GM23338 (cell line): ENCODE data around the gene ROBO1. TPM values are rescaled to one million over a fixed set of nuclear protein-coding genes. Genes with fewer than 3 reads are reported as not detected.

Source experiments
- ATAC-seq: fragments of 200-7000 bp; cut with Tn5 transposase; 3 replicates; pipeline ENCODE4 v1.9.1; 2020
- DNase-seq: peaks from one replicate; pipeline ENCODE4 v3.0.0-alpha.2; 2015; ENCODE audit warnings: low spot score
- H2AFZ ChIP-seq: fragments of 200-600 bp; sonication (generic); 2 replicates; pipeline ENCODE4 v1.8.0; 2016; ENCODE audit warnings: antibody characterized with exemption, mild to moderate bottlenecking, moderate library complexity
- H3F3A ChIP-seq: fragments of 200-600 bp; sonication (generic); replicated peaks from 2 replicates; pipeline ENCODE4 v1.8.0; 2017; ENCODE audit warnings: antibody characterized with exemption, mixed run types, low read depth
- H3K27ac ChIP-seq: fragments of 200-600 bp; sonication (generic); 2 replicates; pipeline ENCODE4 v1.6.1; 2016; ENCODE audit warnings: low read depth
- H3K27me3 ChIP-seq: fragments of 200-600 bp; sonication (generic); 2 replicates; pipeline ENCODE4 v1.8.0; 2016; ENCODE audit warnings: mild to moderate bottlenecking, mixed run types, moderate library complexity; ENCODE audit not compliant: insufficient read depth
- H3K36me3 ChIP-seq: fragments of 200-600 bp; sonication (generic); 2 replicates; pipeline ENCODE4 v1.8.0; 2016; ENCODE audit warnings: mild to moderate bottlenecking; ENCODE audit not compliant: insufficient read depth
- H3K4me1 ChIP-seq: fragments of 200-600 bp; sonication (generic); 2 replicates; pipeline ENCODE4 v1.8.0; 2016; ENCODE audit warnings: mild to moderate bottlenecking, moderate library complexity; ENCODE audit not compliant: insufficient read depth
- H3K4me2 ChIP-seq: fragments of 200-600 bp; sonication (generic); 2 replicates; pipeline ENCODE4 v1.7.1; 2017; ENCODE audit warnings: mixed run types
- H3K4me3 ChIP-seq: fragments of 200-600 bp; sonication (generic); 2 replicates; pipeline ENCODE4 v1.6.1; 2016; ENCODE audit warnings: mixed run types
- H3K79me2 ChIP-seq: fragments of 200-600 bp; sonication (generic); replicated peaks from 2 replicates; pipeline ENCODE4 v1.8.0; 2017; ENCODE audit warnings: mild to moderate bottlenecking; ENCODE audit not compliant: insufficient read depth
- H3K9me2 ChIP-seq: fragments of 200-600 bp; sonication (generic); 2 replicates; pipeline ENCODE4 v1.8.0; 2017; ENCODE audit not compliant: insufficient read depth
- H4K20me1 ChIP-seq: fragments of 200-600 bp; sonication (generic); replicated peaks from 2 replicates; pipeline ENCODE4 v1.8.0; 2017; ENCODE audit warnings: mild to moderate bottlenecking; ENCODE audit not compliant: insufficient read depth
- H3K27ac Mint-ChIP-seq: 2 replicates; pipeline ENCODE4 v1.8.0; 2020; ENCODE audit warnings: inconsistent platforms, mild to moderate bottlenecking, moderate library complexity, mixed read lengths
- H3K27me3 Mint-ChIP-seq: 3 replicates; pipeline ENCODE4 v1.8.0; 2022; ENCODE audit warnings: low read depth, mild to moderate bottlenecking, moderate library complexity, mixed read lengths, inconsistent platforms; ENCODE audit not compliant: insufficient read depth, poor library complexity
- H3K36me3 Mint-ChIP-seq: 3 replicates; pipeline ENCODE4 v1.8.0; 2021; ENCODE audit warnings: low read depth, mild to moderate bottlenecking, inconsistent platforms, moderate library complexity, mixed read lengths
- H3K4me1 Mint-ChIP-seq: 3 replicates; pipeline ENCODE4 v1.8.0; 2020; ENCODE audit warnings: mild to moderate bottlenecking, inconsistent platforms, mixed read lengths
- H3K4me3 Mint-ChIP-seq: 3 replicates; pipeline ENCODE4 v1.8.0; 2021; ENCODE audit warnings: moderate library complexity, mild to moderate bottlenecking, inconsistent platforms, mixed read lengths
- H3K9me3 Mint-ChIP-seq: 3 replicates; pipeline ENCODE4 v1.8.0; 2020; ENCODE audit warnings: moderate library complexity, mild to moderate bottlenecking, inconsistent platforms, mixed read lengths
- CREB1 ChIP-seq: fragments of 250-450 bp; sonication (Bioruptor Pico); IDR thresholded peaks from 2 replicates; pipeline ENCODE4 v1.5.0; 2020; ENCODE audit warnings: low read depth, mild to moderate bottlenecking, moderate library complexity
- CTCF ChIP-seq, 2 experiments: fragments of 200-600 bp in 1 of 2; sonication (generic) in 1 of 2; conservative IDR thresholded peaks; 2 replicates each; pipeline versions ENCODE4 v1.5.1 to v1.6.1; 2016 to 2017; ENCODE audit warnings: antibody characterized with exemption in 2 of 2, low read depth in 2 of 2, mild to moderate bottlenecking in 2 of 2, moderate library complexity in 1 of 2
- ETS1 ChIP-seq: IDR thresholded peaks from 2 replicates; pipeline ENCODE4 v1.6.1; 2016; ENCODE audit warnings: antibody characterized with exemption
- EZH2 ChIP-seq: fragments of 200-600 bp; sonication (generic); IDR thresholded peaks from one replicate; pipeline ENCODE4 v1.8.0; 2017; ENCODE audit warnings: antibody characterized with exemption, mild to moderate bottlenecking, low read depth; ENCODE audit not compliant: unreplicated experiment
- EZH2phosphoT487 ChIP-seq: fragments of 200-600 bp; sonication (generic); IDR thresholded peaks from one replicate; pipeline ENCODE4 v1.8.1; 2018; ENCODE audit warnings: antibody characterized with exemption; ENCODE audit not compliant: unreplicated experiment
- JUNB ChIP-seq: IDR thresholded peaks from one replicate; pipeline ENCODE4 v1.6.1; 2016; ENCODE audit warnings: antibody characterized with exemption; ENCODE audit not compliant: unreplicated experiment
- NANOG ChIP-seq: IDR thresholded peaks from 2 replicates; pipeline ENCODE4 v1.6.1; 2016; ENCODE audit warnings: antibody characterized with exemption, borderline replicate concordance
- POLR2AphosphoS5 ChIP-seq: IDR thresholded peaks from 2 replicates; pipeline ENCODE4 v1.6.1; 2016; ENCODE audit warnings: antibody characterized with exemption, low read depth
- STAT1 ChIP-seq: IDR thresholded peaks from one replicate; pipeline ENCODE4 v1.6.1; 2016; ENCODE audit warnings: antibody characterized with exemption; ENCODE audit not compliant: unreplicated experiment
- ZNF114 ChIP-seq: fragments of 250-450 bp; sonication (Bioruptor Pico); IDR thresholded peaks from 2 replicates; pipeline ENCODE4 v1.5.0; 2020; ENCODE audit warnings: mild to moderate bottlenecking, moderate library complexity
- ZNF331 ChIP-seq: fragments of 250-450 bp; sonication (Bioruptor Pico); IDR thresholded peaks from 2 replicates; pipeline ENCODE4 v1.5.0; 2020; ENCODE audit warnings: low read depth, mild to moderate bottlenecking, moderate library complexity
- polyA plus RNA-seq: library from polyadenylated mRNA; unstranded; fragments of >200 nt; fragmentation: Nextera tagmentation; extraction: Ambion mirVana; gene quantifications from 2 replicates; pipeline ENCODE4 v1.2.1, GENCODE V29; 2016
- total RNA-seq: library from RNA; depleted of rRNA; stranded (reverse); fragments of >200 nt; shearing (Covaris generic); gene quantifications from 2 replicates; pipeline ENCODE4 v1.2.3, GENCODE V29; 2014

The ROBO1 gene
- total and polyA plus RNA-seq, 2 experiments from 2014 or later, result 19.2 to 78.3 TPM

GRCh38 chr3:79019137-79019923 is 748.5 kb downstream of the ROBO1 start:
- Histone ChIP-seq H3K36me3 (no peaks in the 10 kb centered on the region), H2AFZ (peak overlapping the region; percentile 40), H3K4me2 (peak overlapping the region; percentile 87), H3K79me2 (peaks cover 42% of the 10 kb centered on the region), H3F3A (no peaks in the 10 kb centered on the region), H3K27ac (peak overlapping the region; percentile 93), H3K27me3 (no peaks in the 10 kb centered on the region), H3K4me1 (peaks cover 25% of the 10 kb centered on the region), H3K9me2 (no peaks in the 10 kb centered on the region), H3K4me3 (peak overlapping the region; percentile 93), H4K20me1 (peaks cover 3% of the 10 kb centered on the region; the same call in 1 of the 2 replicates)
- TF ChIP-seq POLR2AphosphoS5 (peak; percentile 59), NANOG (0 out of 2 replicates have a peak, but pooled peaks have one; percentile 9), EZH2 (no peak)
- Mint-ChIP-seq H3K27me3 (peaks cover 3% of the 10 kb centered on the region), H3K4me1 (peaks cover 23% of the 10 kb centered on the region), H3K27ac (peak overlapping the region; percentile 99), H3K36me3 (no peaks in the 10 kb centered on the region; the same call in 2 of the 3 replicates), H3K4me3 (no peak overlapping the region), H3K9me3 (no peaks in the 10 kb centered on the region)
- peak; percentile 93 for DNase-seq
- peak; percentile 81 for ATAC-seq

- Histone ChIP-seq H3K79me2 (peaks cover 48% of the 10 kb centered on the region), H3K9me2 (no peaks in the 10 kb centered on the region), H3K27ac (peak overlapping the region; percentile 93; the same call in 1 of the 2 replicates), H3K36me3 (no peaks in the 10 kb centered on the region), H3F3A (no peaks in the 10 kb centered on the region), H3K27me3 (no peaks in the 10 kb centered on the region), H3K4me2 (peak overlapping the region; percentile 87), H3K4me3 (peak overlapping the region; percentile 93), H3K4me1 (peaks cover 31% of the 10 kb centered on the region), H2AFZ (peak overlapping the region; percentile 0), H4K20me1 (peaks cover 3% of the 10 kb centered on the region)
- no peak overlapping the region for H3K4me3 Mint-ChIP-seq
- no peaks in the 10 kb centered on the region; the same call in 2 of the 3 replicates for H3K36me3 Mint-ChIP-seq
- TF ChIP-seq EZH2, result no peak
- TF ChIP-seq POLR2AphosphoS5, result peak; percentile 12; the same call in 1 of the 2 replicates
- peak in 1 of 2 experiments; percentile 26; a peak in 1 of 4 replicates for TF ChIP-seq CTCF (conservative IDR thresholded peaks at IDR 0.05; ENCODE audit: low read depth in 2 of 2)
- TF ChIP-seq EZH2phosphoT487, result no peak
- H3K27ac Mint-ChIP-seq, result no peak overlapping the region; the same call in 1 of the 2 replicates
- peaks cover 26% of the 10 kb centered on the region for H3K4me1 Mint-ChIP-seq
- H3K27me3 Mint-ChIP-seq, result peaks cover 3% of the 10 kb centered on the region
- ATAC-seq (peak; percentile 75), DNase-seq (peak; percentile 77)
- no peaks in the 10 kb centered on the region for H3K9me3 Mint-ChIP-seq
Measured at GRCh38 chr3:79018671-79019136, 749.1 kb downstream of the ROBO1 start.

GRCh38 chr3:79018265-79018664 is 749.5 kb downstream of the ROBO1 start:
- Histone ChIP-seq H3K4me2 (peak overlapping the region; percentile 87), H3K79me2 (peaks cover 53% of the 10 kb centered on the region)
- TF ChIP-seq STAT1 (no peak), EZH2 (no peak), ZNF114 (CRISPR knock-in tag) (no peak), NANOG (no peak), JUNB (no peak), POLR2AphosphoS5 (no peak), CTCF (conservative IDR thresholded peaks at IDR 0.05; ENCODE audit: low read depth in 2 of 2) (no peak), ETS1 (no peak), EZH2phosphoT487 (no peak), CREB1 (CRISPR knock-in tag) (no peak), ZNF331 (CRISPR knock-in tag) (no peak)

More at GRCh38 chr3:79018265-79018664, 749.5 kb downstream of the ROBO1 start:
- H2AFZ ChIP-seq, result peak overlapping the region; percentile 0
- no peaks in the 10 kb centered on the region for H3K9me2 ChIP-seq
- H3K4me3 ChIP-seq, result peak overlapping the region; percentile 93
- no peak overlapping the region for H3K27ac Mint-ChIP-seq
- no peaks in the 10 kb centered on the region for H3K36me3 ChIP-seq
- H3F3A ChIP-seq, result no peaks in the 10 kb centered on the region
- DNase-seq (no peak), ATAC-seq (no peak)
- no peak overlapping the region for H3K27ac ChIP-seq
- H3K4me3 Mint-ChIP-seq, result no peak overlapping the region
- H3K27me3 ChIP-seq, result no peaks in the 10 kb centered on the region
- peaks cover 35% of the 10 kb centered on the region for H3K4me1 ChIP-seq
- peaks cover 30% of the 10 kb centered on the region for H3K4me1 Mint-ChIP-seq
- peaks cover 3% of the 10 kb centered on the region for H3K27me3 Mint-ChIP-seq
- no peaks in the 10 kb centered on the region for H3K9me3 Mint-ChIP-seq
- peaks cover 3% of the 10 kb centered on the region for H4K20me1 ChIP-seq
- H3K36me3 Mint-ChIP-seq, result no peaks in the 10 kb centered on the region; the same call in 2 of the 3 replicates
